22Rv1 (cell line): Measurements from ENCODE around the gene ARHGEF6.

ENCODE experiments used
- CTCF ChIP-seq: fragments of 450-650 bp; IDR thresholded peaks from 2 replicates; pipeline ENCODE4 v1.5.1; 2017; ENCODE audit warnings: mild to moderate bottlenecking
- ZFX ChIP-seq: fragments of 450-650 bp; IDR thresholded peaks from 2 replicates; pipeline ENCODE4 v1.6.1; 2017; ENCODE audit warnings: antibody characterized with exemption, borderline replicate concordance

GRCh38 chrX:136761421-136761820 is 19.3 kb downstream of the ARHGEF6 start:
- no peak for TF ChIP-seq CTCF
- no peak for TF ChIP-seq ZFX
